Endothelial cell of umbilical vein (primary cell): ENCODE data around the gene CTSF. TPM values are rescaled to one million over a fixed set of nuclear protein-coding genes. Genes with fewer than 3 reads are reported as not detected.

Source experiments
- BruUV-seq: library from RNA; stranded (reverse); fragments of 400-500 nt; replicated peaks from 2 replicates; lab custom pipeline; 2021; lab: Mats Ljungman, UMichigan
- CTCF ChIA-PET: fragments of 300-600, 350-600 bp; sonication (Branson Sonifier 250); formaldehyde crosslinking; loops from one replicate; lab custom pipeline; 2021; ENCODE audit warnings: antibody characterized with exemption, inconsistent platforms; lab: Charles Lee
- POLR2A ChIA-PET: fragments of 300-600, 350-600 bp; sonication (Branson Sonifier 250); formaldehyde crosslinking; loops from one replicate; lab custom pipeline; 2021; ENCODE audit warnings: antibody characterized with exemption, inconsistent platforms; lab: Charles Lee
- DNase-seq: peaks from one replicate; pipeline ENCODE4 v3.0.0-alpha.2; 2011; ENCODE audit warnings: low read depth, low spot score
- FAIRE-seq: peaks from 2 replicates; lab custom pipeline; 2011; peaks lifted over from hg19 to GRCh38; lab: Jason Lieb, UNC
- H2AFZ ChIP-seq: 2 replicates; pipeline ENCODE4 v1.6.0; 2012; ENCODE audit warnings: low read depth, low read length, control low read depth, inconsistent platforms
- H3K27ac ChIP-seq: 2 replicates; pipeline ENCODE4 v1.5.1; 2011; ENCODE audit warnings: low read depth, mild to moderate bottlenecking, control low read depth, low read length, moderate library complexity; ENCODE audit not compliant: insufficient read depth
- H3K27me3 ChIP-seq, 2 experiments: 2 replicates each; pipeline versions ENCODE4 v1.6.0 to v1.6.1; 2011; ENCODE audit warnings: low read length in 2 of 2, mixed read lengths in 1 of 2; ENCODE audit not compliant: control insufficient read depth in 2 of 2, insufficient read depth in 2 of 2
- H3K36me3 ChIP-seq, 2 experiments: 2 replicates in 1 of 2; 3 replicates in 1 of 2; pipeline ENCODE4 v1.5.1; 2011; ENCODE audit warnings: low read length in 2 of 2, mild to moderate bottlenecking in 1 of 2, moderate library complexity in 1 of 2; ENCODE audit not compliant: control insufficient read depth in 2 of 2, insufficient read depth in 2 of 2; ENCODE audit errors: extremely low read depth in 1 of 2
- H3K4me1 ChIP-seq: 3 replicates; pipeline ENCODE4 v1.5.1; 2011; ENCODE audit warnings: mild to moderate bottlenecking, low read length; ENCODE audit not compliant: control insufficient read depth, insufficient read depth; ENCODE audit errors: extremely low read depth
- H3K4me2 ChIP-seq: 2 replicates; pipeline ENCODE4 v1.6.1; 2011; ENCODE audit warnings: low read length, control low read depth, mixed read lengths; ENCODE audit not compliant: insufficient read depth
- H3K4me3 ChIP-seq, 3 experiments: fragments of 200-600 bp in 1 of 3; sonication (generic), shearing (Covaris generic) in 1 of 3; replicated peaks in 1 of 3; 2 replicates each; pipeline ENCODE4 v1.5.1; 2011 to 2016; ENCODE audit warnings: control low read depth in 3 of 3, low read length in 3 of 3, mild to moderate bottlenecking in 2 of 3, inconsistent platforms in 1 of 3, low read depth in 1 of 3, moderate library complexity in 1 of 3; ENCODE audit not compliant: insufficient read depth in 1 of 3
- H3K79me2 ChIP-seq: 2 replicates; pipeline ENCODE4 v1.6.0; 2012; ENCODE audit warnings: low read length, inconsistent platforms; ENCODE audit not compliant: control insufficient read depth, insufficient read depth
- H3K9ac ChIP-seq: replicated peaks from 2 replicates; pipeline ENCODE3; 2011; ENCODE audit warnings: low read length, control low read depth; ENCODE audit not compliant: insufficient read depth; ENCODE audit errors: extremely low read depth
- H3K9me1 ChIP-seq: replicated peaks from 3 replicates; pipeline ENCODE4 v1.6.0; 2011; ENCODE audit warnings: mild to moderate bottlenecking, low read length; ENCODE audit not compliant: control insufficient read depth, insufficient read depth; ENCODE audit errors: extremely low read depth
- H3K9me3 ChIP-seq: replicated peaks from 2 replicates; pipeline ENCODE4 v1.5.1; 2012; ENCODE audit warnings: low read length, inconsistent platforms; ENCODE audit not compliant: control insufficient read depth, insufficient read depth
- H4K20me1 ChIP-seq: replicated peaks from 2 replicates; pipeline ENCODE3; 2011; ENCODE audit warnings: mild to moderate bottlenecking, low read length; ENCODE audit not compliant: control insufficient read depth, insufficient read depth; ENCODE audit errors: extremely low read depth
- CTCF ChIP-seq, 2 donors: IDR thresholded peaks; 1 replicate in 1 of 2; 2 replicates in 1 of 2; pipeline ENCODE4 v1.5.1; 2011; ENCODE audit warnings: low read length in 2 of 2, mild to moderate bottlenecking in 2 of 2, moderate library complexity in 2 of 2, control low read depth in 1 of 2, inconsistent platforms in 1 of 2, low read depth in 1 of 2; ENCODE audit not compliant: insufficient read depth in 1 of 2; ENCODE audit errors: extremely low read depth in 1 of 2
- EZH2 ChIP-seq: IDR thresholded peaks from 2 replicates; pipeline ENCODE4 v1.6.1; 2012; ENCODE audit warnings: borderline replicate concordance, low read depth, mild to moderate bottlenecking, moderate library complexity, low read length, inconsistent platforms; ENCODE audit not compliant: severe bottlenecking
- FOS ChIP-seq: IDR thresholded peaks from 2 replicates; pipeline ENCODE4 v1.6.1; 2011; ENCODE audit warnings: mild to moderate bottlenecking, low read length, moderate library complexity, borderline replicate concordance; ENCODE audit not compliant: insufficient read depth
- GATA2 ChIP-seq: IDR thresholded peaks from 2 replicates; pipeline ENCODE4 v1.7.0; 2011; ENCODE audit warnings: low read depth, mild to moderate bottlenecking, moderate library complexity, mixed read lengths, low read length; ENCODE audit not compliant: insufficient read length, insufficient read depth
- JUN ChIP-seq: IDR thresholded peaks from 2 replicates; pipeline ENCODE4 v1.6.1; 2011; ENCODE audit warnings: borderline replicate concordance, low read depth; ENCODE audit not compliant: insufficient read length, insufficient read depth
- MAX ChIP-seq: IDR thresholded peaks from 2 replicates; pipeline ENCODE4 v1.6.1; 2011; ENCODE audit not compliant: insufficient read depth, insufficient read length
- MYC ChIP-seq: IDR thresholded peaks from one replicate; pipeline ENCODE4 v1.6.1; 2011; ENCODE audit warnings: mild to moderate bottlenecking, low read depth, low read length
- POLR2A ChIP-seq: IDR thresholded peaks from 2 replicates; pipeline ENCODE4 v1.6.1; 2012; ENCODE audit warnings: low read depth, mild to moderate bottlenecking, control low read depth, low read length
- POLR2AphosphoS5 ChIP-seq: IDR thresholded peaks from 2 replicates; pipeline ENCODE4 v1.6.1; 2012; ENCODE audit warnings: low read depth, mild to moderate bottlenecking, control low read depth, low read length, moderate library complexity; ENCODE audit not compliant: insufficient read depth
- dilution Hi-C: fragments of 300-500 bp; cut with MboI; formaldehyde crosslinking; loops from one replicate; pipeline ENCODE4 v1.15.0; 2019; ENCODE audit warnings: low sequenced_read_pairs; ENCODE audit not compliant: extremely low pct_ligation_motif_present
- intact Hi-C: fragments of 100-400 bp; cut with micrococcal nuclease; formaldehyde crosslinking; loops from one replicate; pipeline ENCODE4 v1.10.0; 2022
- polyA plus RNA-seq, 4 experiments: library from polyadenylated mRNA; depleted of rRNA in 3 of 4; stranded (reverse) in 3 of 4; unstranded in 1 of 4; fragments of >200 nt; gene quantifications; 2 replicates each; pipeline versions ENCODE4 v1.2.1 to v1.2.3, GENCODE V29; 2011 to 2012; ENCODE audit warnings: missing spikeins in 1 of 4
- total RNA-seq: library from RNA; stranded (reverse); gene quantifications from 2 replicates; pipeline ENCODE4 v1.2.3, GENCODE V29; 2021

Gene CTSF
- total and polyA plus RNA-seq, 2 donors (not counting 3 experiments of a cell fraction or from before 2014, with no cell fraction given): 14.4 to 27.7 TPM

GRCh38 chr11:66609721-66610617 is 41.6 kb upstream of the CTSF start:
- ChIA-PET CTCF (interaction anchor here (1.5 to 1.7 kb wide), 2 partner anchors 13 to 68 kb away, joined by 3 to 4 read pairs; no protein-coding TSS in a partner anchor), POLR2A (no interaction called here)
- Histone ChIP-seq H4K20me1 (no peaks in the 10 kb centered on the region), H3K9me1 (no peaks in the 10 kb centered on the region), H3K36me3 (peaks cover 2 to 6% of the 10 kb centered on the region in 2 experiments), H2AFZ (no peak overlapping the region), H3K27me3 (no peaks in the 10 kb centered on the region), H3K4me3 (no peak overlapping the region), H3K79me2 (no peaks in the 10 kb centered on the region), H3K4me1 (peaks cover 3% of the 10 kb centered on the region), H3K4me2 (no peak overlapping the region), H3K27ac (no peak overlapping the region), H3K9me3 (no peaks in the 10 kb centered on the region), H3K9ac (no peak overlapping the region)
- no peak for TF ChIP-seq POLR2A
- TF ChIP-seq GATA2: no peak
- TF ChIP-seq JUN: no peak
- no peak for TF ChIP-seq CTCF (IDR thresholded peaks at IDR 0.05; ENCODE audit: extremely low read depth in 1 of 2, insufficient read depth in 1 of 2, low read depth in 1 of 2, low read length in 2 of 2)
- TF ChIP-seq EZH2: no peak
- no peak for TF ChIP-seq MAX
- TF ChIP-seq MYC: no peak
- TF ChIP-seq POLR2AphosphoS5: no peak
- no peak for TF ChIP-seq FOS
- DNase-seq (no peak), FAIRE-seq (no peak)
- BruUV-seq: no TSS peak
- intact Hi-C loops (no loop called here), dilution Hi-C loops (no loop called here)
